Bone marrow (tissue), 2 donors: ENCODE measurements around the gene CCDC178.
"Not testable (repeated sequence)": the region's sequence is repeated elsewhere in the genome, so short reads cannot be mapped to it uniquely, and the experiment has no call there.

ENCODE experiments used
- DNase-seq, 2 donors: peaks; one replicate each; lab custom pipeline; 2025; lab: John Stamatoyannopoulos, UW

Gene CCDC178

DNA sequence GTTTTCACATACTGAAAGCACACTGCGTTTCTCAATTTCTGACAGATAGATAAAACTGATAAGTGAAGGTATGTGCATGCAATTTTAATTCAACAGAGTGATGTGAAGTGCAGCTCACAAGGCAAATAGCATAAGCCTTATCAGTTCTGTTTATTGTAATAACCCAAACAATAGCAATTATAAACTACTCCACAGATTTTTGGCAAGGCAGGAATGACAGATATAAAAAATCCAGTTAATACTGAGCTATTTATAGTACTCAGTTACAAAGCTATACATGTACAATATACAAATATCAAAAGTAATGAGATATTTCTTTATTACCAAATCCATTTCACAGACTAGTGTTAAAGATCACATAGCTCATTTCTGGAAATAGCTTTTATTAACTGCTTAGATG, 456.8 kb downstream of the CCDC178 start:
- no peak for DNase-seq

DNA sequence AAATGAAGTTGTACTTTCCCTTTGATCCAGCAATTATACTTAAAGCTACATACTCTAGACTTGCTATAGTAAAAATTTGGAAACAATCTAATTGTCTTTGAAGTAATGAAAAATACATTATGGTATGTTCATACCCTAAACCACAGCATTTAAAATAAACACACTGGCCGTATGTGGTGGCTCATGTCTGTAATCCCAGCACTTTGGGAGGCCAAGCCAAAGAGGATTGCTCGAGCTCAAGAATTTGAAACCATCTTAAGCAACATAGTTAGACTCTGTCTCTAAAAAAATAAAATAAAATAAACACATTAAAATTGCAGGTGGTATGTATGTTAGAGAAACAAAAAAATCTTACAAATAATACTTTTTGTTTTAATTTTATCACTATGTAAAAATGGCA, 459.6 kb downstream of the CCDC178 start:
- DNase-seq: no peak

DNA sequence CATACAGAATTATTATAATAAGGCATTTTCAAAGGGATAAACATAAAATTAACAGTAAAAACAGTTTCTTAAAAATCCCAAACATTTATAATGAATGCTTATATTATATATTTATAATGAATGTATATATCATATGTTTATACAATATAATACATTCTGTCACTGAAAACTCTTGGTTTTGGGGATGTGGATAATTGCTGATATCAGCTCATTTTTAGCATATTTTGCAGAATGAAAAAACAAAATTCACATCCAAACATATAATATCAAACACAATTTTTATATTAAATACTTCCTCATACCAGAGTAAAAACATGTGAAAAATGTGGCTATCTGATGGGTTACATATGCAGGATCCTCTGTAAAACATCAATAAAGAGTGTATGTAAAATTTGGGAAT, 465.0 kb downstream of the CCDC178 start:
- no peak for DNase-seq

DNA sequence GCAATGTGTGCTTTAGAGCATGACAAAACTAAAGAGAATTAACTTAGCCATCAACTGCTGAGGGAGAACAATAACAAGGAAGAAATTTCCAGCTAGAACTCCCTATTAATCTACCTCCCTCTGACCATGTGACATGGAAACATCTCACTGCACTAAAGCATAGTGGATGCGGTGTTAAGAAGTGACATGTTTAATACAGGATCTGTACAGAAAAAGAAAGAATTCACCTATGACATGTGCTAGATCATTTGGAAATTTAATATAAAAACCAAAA, 465.4 kb downstream of the CCDC178 start:
- DNase-seq: no peak

DNA sequence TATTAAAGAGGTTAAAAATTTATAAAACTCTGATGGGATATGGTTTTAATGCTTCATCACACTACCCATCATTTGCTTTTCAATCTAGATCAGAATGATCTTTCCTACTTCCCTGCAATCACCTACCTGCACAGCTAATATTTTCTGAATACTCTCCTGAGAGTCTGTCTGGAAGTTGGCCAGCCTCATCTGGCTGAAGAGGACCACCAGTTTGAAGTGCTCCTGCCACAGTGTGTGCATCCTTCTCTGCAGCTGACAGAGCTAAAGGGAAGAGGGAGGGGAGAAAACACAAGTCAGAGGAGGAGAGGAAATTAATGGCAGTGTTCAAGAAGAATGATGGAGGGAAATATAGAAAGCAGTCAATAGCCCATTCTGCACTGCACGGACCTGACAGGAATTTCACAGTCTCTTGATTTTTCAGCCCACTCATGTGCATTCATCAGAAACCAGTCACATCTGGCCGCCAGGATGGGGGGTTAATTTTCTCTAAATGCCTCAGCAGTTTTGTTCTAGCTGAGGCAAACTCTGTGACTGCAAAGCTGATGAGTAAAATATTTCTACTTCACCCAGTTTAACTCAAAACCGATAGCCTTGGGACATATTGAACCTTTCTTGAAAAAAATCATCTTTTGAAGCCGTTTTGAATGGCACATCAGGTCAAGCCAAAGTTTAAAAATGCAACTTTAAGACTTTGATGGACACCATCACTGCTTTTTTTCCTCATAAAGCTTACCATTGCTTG, 465.9 kb downstream of the CCDC178 start:
- DNase-seq: no peak

DNA sequence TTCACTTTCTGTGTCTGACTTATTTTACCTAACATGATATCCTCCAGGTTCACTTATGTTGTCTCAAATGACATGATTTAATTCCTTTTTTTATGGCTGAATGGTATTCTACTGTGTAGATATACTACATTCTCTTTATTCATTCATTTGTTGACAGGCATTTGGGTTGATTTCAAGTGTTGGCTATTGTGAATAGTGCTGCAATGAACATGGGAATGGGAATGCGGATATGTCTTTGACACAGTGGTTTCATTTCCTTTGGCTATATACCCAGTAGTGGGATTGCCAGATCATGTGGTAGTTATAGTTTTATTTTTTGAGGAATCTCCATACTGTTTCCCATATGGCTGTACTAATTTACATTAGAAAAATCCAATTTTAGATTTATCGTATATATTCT, 472.3 kb downstream of the CCDC178 start:
- DNase-seq: no peak

DNA sequence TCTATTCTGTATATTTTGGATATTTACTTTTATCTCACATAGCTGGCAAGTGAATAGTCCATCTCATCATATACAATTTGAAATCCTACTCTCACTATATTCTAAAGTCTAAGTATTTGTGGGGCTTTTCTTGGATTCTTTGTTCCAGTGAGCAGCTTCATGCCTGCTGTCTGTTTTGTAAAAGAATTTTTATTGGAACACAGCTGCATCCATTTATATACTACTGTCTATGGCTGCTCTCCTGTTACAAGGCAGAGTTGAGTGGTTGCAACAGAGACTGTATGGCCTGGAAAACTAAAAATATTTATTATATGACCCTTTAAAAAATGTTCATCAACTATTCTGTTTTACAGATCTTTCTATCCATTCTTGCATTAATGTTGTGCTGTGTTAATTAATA, 474.4 kb downstream of the CCDC178 start:
- DNase-seq: no peak

DNA sequence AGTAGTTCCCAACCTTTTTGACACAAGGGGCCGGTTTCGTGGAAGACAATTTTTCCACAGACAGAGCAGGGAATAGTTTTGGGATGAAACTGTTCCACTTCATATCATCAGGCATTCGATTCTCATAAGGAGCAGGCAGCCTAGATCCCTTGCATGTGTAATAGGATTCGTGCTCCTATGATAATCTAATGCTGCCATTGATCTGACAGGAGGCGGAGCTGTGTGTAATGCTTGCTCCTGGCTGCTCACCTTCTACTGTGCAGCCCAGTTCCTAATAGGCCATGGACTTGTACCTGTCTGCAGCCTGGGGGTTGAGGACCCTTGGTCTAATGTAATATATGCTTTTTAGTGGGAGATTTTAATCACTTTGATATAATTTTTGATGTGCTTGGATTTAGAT, 479.0 kb downstream of the CCDC178 start:
- DNase-seq: no peak

DNA sequence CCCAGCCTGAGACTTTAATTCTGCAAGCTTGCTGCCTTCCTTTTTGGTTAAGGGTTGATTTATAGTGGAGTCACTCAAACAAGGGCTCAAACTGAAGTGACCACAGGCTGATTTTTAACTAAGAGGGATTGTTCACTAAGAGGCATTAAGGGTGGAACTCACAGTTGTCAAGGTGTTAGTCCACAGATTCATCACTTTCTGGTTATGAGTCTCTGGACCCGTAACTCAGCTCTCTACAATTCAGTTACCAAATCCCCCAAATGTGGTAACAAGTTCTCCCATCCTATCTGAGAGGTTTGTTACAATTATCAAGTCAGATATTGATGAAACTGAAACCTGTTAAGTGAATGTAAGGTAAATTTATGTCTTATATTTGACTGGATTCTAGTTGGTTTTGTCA, 481.8 kb downstream of the CCDC178 start:
- DNase-seq: no peak

DNA sequence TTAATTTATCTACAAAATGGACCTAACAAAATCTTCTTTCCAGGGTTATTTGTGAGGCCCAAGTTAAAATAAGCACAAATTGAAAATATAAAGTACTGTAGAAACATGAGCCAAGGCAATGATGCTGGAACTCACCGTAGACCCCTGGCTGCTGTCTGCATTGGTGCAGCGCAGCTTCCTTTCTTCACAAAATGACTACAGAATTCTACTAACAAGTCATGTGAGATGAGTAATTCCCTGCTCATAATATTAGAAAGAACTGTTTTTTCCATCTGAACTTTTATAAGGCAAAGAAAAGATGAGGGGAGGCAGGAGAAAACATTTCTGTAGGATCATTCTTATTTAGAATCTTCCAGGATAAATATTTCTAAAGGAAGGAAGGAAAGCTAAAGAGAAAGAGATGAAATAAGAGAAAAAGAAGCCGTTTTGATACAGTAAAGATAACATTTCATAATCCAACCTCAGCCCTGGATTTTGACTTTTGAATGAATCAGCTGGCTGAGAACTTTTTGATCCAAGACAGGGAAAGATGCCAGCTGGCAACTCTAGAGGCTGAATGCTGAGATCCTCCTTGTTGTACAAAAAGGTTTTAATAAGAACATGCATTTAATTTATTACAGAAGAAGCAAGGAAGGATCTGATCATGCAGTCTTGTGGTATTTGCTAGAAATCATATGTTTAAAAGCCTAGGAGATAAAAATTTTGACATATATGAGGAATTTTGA, 483.8 kb downstream of the CCDC178 start:
- DNase-seq: no peak

DNA sequence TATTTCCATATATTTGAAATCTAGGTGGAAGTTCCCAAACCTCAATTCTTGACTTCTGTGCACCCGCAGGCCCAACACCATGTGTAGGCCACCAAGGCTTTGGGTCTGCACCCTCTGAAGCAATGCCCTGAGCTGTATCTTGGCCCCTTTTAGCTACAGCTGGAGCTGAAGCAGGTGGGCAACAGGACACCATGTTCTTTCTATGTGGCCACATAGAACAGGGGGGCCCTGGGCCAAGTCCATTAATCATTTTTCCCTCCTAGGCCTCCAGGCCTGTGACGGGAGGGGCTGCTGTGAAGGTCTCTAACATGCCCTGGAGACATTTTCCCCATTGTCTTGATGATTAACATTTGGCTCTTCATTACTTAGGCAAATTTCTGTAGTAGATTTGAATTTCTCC, 488.2 kb downstream of the CCDC178 start:
- not testable (repeated sequence) for DNase-seq

DNA sequence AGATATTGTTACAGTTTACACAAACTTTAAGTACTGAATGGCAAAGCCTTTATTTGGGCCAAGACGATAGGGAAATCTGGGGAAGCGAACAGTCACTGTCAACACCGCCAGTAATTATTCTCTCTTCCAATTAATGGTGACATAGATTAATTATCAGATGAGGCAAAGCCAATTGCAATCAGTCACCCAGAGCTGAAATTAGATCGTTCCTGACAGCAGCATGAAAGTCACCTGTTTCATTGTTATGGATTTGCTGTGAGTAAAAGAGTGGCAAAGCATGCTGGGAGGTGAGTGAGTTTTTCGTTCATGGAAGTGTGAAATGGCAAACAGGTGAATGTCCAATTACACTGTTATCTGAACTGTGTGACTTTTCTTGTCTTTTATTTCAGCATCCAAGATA, 502.9 kb downstream of the CCDC178 start:
- no peak for DNase-seq

DNA sequence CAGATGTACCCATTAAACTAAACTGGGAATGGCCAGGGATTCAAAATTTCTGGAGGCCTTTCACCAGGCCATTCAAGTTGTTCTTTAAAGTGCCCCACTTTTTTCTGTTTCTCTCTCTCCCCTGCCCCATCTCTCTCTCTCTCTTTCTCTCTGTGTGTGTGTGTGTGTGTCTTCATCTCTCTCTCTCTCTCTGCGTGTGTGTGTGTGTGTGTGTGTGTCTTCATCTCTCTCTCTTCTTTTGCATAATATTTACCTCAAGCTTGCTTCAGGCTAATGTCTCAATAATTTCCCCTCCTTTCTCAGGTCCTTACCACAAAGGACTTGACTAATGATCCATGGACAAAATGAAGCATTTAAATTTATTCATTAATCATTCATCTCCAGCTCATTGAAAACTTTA, 503.5 kb downstream of the CCDC178 start:
- no peak for DNase-seq

DNA sequence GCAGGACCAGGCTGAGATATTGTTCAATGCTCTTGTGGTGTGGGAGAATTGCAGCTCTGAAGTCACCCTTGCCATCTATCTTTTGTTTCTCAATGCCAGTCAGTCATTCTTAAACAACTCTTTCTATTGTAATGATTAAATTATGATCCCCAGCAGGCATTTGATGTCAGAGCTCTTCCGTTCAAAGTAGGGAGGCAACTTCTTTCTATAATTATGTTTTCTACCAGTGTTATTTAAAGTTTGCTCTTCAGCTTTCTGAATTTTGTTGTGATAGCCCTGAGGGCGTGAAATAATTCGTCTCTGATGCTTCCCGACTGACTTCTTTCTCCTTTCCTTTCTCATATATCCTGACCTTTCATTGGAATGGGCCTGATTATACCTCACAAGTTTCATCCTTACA, 506.3 kb downstream of the CCDC178 start:
- DNase-seq: no peak

DNA sequence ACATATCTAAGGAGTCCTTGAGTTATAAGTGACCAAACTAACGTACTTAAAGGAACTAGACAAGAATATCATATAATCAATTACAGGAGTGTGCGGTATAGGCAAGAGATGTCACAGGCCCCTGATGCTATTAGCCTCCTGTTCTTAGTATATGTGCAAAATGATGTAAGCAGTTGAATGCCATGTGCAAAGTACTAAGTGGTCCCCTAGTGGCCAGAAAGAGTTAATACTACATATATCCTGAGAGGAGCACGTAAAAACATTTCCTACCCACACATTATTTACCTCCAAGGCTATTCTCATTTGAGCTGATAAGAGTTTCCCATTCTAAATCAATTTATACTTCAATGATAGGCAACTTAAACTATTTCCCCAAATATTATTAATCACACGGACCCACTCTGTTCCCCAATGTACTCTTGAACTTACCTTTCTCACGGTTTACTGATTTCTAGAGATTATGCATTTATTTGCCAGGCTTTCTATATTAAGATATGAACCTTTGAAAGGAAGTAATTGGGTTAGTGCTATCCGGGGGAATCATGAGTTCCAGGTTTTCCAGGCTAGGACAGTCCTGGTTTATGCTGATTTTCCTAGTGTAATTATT, 509.7 kb downstream of the CCDC178 start:
- peak in 1 of 2 donors; percentile 10 for DNase-seq

DNA sequence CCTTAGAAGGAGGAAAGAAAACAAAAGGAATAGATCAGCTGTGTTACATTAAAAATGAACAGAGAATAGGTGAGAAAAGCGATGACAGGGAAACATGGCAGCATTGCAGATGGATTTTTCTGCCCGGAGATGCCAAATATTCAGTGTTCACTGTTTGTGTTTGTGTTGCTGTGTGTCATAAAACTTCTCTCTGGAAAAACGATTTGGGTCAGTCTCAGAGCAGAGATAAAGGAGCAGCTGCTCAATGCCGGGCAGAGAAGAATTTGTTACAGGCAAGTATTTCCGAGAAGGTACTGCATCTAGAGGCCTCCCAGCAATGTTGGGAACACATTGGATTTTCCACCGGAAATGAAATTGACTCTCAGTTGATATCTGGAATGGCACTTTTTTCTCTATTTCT, 511.3 kb downstream of the CCDC178 start:
- no peak for DNase-seq

DNA sequence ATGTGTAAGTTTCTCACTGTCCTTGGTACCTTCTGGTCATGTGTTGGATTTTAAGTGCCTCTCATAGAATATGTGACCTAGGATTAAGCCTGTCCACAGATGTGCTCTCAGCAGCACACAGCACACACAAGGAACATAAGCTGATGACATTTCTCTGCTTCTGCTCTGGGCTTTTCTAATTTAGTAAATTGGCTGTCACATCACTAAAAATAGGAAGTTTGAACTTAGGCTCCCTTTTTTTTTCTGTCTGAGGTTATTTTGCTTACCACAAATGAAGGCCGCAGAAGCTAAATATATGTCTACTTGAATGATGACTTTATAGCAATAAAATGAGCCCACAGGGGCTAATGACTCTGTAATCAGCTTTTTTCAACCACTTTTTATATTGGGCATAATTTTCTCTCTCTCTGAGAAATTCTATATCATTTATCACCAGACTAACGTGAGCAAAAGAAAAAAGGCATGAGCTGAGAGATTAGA, 517.5 kb downstream of the CCDC178 start:
- DNase-seq: no peak

DNA sequence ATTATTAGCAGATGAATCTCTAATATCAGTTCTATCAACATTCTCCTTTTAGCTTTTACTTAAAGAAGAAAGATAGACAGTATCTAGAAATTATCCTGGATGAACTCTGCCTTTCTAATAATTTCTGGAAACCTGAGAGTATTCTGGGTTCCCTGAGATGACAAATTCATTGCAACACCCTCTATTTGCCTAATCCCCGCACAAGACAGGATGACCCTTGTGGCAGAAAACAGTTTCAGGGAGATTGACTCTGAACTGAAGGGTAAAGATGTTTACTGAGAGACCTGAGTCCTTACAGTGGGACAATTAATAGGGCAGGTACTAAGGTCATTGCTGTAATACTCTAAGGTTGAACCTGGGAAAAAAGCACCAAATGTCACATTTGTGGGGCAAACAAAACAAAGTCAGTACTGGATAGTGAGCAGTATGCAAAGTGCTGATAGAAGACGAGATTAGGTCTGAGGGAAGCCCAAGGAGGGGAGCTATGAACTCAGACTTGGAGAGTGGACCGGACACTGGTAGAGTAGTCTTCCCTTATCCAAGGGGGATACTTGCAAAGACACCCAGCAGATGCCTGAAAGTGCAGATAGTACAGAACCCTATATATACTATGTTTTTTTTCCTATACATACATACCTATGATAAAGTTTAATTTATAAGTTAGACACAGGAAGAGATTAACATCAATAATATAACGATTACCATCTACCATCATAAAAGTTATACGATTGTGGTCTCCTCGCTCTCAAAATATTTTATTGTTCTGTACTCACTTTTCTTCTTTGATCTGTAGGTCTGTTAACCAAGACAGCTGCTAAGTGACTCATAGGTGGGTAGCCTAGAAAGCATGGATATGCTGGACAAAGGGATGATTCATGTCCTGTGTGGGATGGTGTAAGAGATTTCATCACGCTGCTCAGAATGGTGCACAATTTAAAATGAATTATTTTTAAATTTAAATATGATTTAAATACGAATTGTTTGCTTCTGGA, 519.4 kb downstream of the CCDC178 start:
- no peak for DNase-seq

DNA sequence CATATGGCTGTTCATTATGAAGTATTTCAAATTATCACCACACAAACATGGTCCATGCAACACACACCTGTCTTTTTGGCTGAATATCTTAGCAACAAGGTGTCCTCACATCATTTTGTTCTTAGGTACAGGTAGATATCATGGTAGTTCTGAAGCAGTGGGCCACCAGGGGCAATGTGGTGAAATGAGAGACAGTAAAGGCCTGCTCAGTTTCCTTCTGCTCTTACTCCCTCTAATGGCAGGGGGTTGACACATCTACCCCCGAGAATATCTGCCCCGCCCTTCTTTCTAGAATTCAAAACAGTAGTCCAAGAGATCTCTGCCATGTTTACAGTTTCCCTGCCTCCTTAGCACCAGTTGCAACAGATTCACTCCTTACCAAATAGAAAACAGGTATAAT, 520.7 kb downstream of the CCDC178 start:
- no peak for DNase-seq

DNA sequence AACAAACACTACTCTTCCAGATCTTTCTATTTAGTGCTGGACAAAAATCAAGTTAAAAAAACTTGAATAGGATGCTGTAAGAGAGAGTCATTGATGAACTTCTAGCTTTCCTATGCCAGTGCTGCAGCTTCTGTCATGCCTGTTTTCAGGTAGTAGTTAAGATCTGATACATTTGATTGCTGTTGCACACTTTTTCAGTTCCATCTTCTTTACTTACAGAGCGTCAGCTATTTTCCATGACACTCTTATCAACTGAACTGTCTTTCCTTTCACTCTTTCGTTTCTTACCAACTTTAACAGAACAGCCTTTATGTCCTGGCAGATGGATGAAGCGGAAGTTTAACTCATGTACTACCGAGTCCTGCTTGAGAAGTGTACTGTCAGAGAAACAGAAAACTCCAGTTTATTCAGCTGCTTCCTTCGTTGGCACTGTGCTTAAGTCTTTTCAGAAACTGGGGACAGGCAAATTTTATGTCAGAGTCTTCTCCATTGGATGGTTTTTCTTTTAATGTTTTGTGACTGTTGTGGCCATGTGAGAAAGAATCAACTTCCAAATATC, 521.8 kb downstream of the CCDC178 start:
- no peak for DNase-seq

DNA sequence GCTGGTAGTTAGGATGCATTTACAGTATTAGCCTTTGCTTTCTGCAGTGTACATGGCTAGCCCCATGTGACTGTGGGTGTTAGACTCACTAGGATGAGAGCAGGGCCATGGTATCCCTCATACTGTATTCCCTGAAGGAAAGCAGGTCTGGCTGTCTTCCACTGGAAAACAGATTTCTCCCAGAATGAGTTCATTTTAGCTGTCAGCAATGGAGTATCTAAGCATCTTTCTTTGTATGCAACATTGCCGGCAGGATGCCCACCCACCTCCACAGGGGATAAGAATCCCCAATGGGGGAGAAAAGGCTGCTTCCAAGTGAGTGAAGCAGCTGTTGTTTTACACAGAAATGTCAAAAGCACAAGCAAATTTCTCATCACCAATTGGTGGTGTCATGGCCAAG, 525.0 kb downstream of the CCDC178 start:
- no peak for DNase-seq
